ENCODE data around the gene KLHL42. TPM values are rescaled to one million over a fixed set of nuclear protein-coding genes. Genes with fewer than 3 reads are reported as not detected.
"Not testable (repeated sequence)": the region's sequence is repeated elsewhere in the genome, so short reads cannot be mapped to it uniquely, and the experiment has no call there.

The KLHL42 gene
- total and polyA plus RNA-seq, 8 donors, result 10.7 to 21.3 (median 15.1) TPM

GRCh38 chr12:27743601-27744000, 36.4 kb upstream of the KLHL42 start:
- no peak overlapping the region for H3K27ac ChIP-seq
- no peak overlapping the region for H3K4me3 ChIP-seq
- no peaks in the 10 kb centered on the region for H3K36me3 ChIP-seq
- H3K9me3 ChIP-seq, result no peaks in the 10 kb centered on the region
- no peak for DNase-seq
- intact Hi-C loops (cut with DNase I), result loop anchor here in 1 of 3 donors (10.0 kb wide), 1 partner anchor 81 kb away; no protein-coding TSS in a partner anchor
- WGBS, 2 donors, result 96 to 97% methylated on average over 5 of the region's 5 CpGs
- ATAC-seq, result no peak
- H3K27me3 ChIP-seq, result no peaks in the 10 kb centered on the region
- no peak for FAIRE-seq
- peaks cover 0 to 12% (median 0%) of the 10 kb centered on the region in 3 donors for H3K4me1 ChIP-seq
- TF ChIP-seq CTCF (IDR thresholded peaks at IDR 0.05), result no peak

- not testable (repeated sequence) for H3K9me3 ChIP-seq, H3K27me3 ChIP-seq, H3K36me3 ChIP-seq, FAIRE-seq, H3K27ac ChIP-seq, H3K4me3 ChIP-seq, DNase-seq, ATAC-seq
- intact Hi-C loops (cut with DNase I), result loop anchor here in 1 of 3 donors (10.0 kb wide), 1 partner anchor 79 kb away; no protein-coding TSS in a partner anchor
- H3K4me1 ChIP-seq, result peaks cover 0 to 12% (median 4%) of the 10 kb centered on the region in 3 donors
- WGBS, 2 donors, result 85 to 100% methylated on average over 1 of the region's 1 CpG
Observed at GRCh38 chr12:27745734-27746133, 34.3 kb upstream of the KLHL42 start.

GRCh38 chr12:27747111-27747820, 32.8 kb upstream of the KLHL42 start:
- Histone ChIP-seq H3K27me3 (no peaks in the 10 kb centered on the region), H3K27ac (peak overlapping the region in 3 of 4 donors; percentile 2 to 72 (median 71)), H3K36me3 (no peaks in the 10 kb centered on the region), H3K9me3 (no peaks in the 10 kb centered on the region), H3K4me1 (peaks cover 4 to 16% (median 4%) of the 10 kb centered on the region in 3 donors), H3K4me3 (no peak overlapping the region)
- FAIRE-seq (peak; percentile 75), ATAC-seq (peak in 3 of 4 donors; percentile 72 to 84 (median 74)), DNase-seq (no peak)
- 74 to 80% methylated on average over 3 of the region's 3 CpGs for WGBS, 2 donors
- intact Hi-C loops (cut with DNase I), result loop anchor here in 1 of 3 donors (10.0 kb wide), 1 partner anchor 78 kb away; no protein-coding TSS in a partner anchor
- no peak for TF ChIP-seq CTCF (IDR thresholded peaks at IDR 0.05)

GRCh38 chr12:27751386-27752047, 28.5 kb upstream of the KLHL42 start:
- Histone ChIP-seq H3K4me1 (peaks cover 4 to 19% (median 7%) of the 10 kb centered on the region in 3 donors), H3K27me3 (no peaks in the 10 kb centered on the region), H3K9me3 (no peaks in the 10 kb centered on the region), H3K4me3 (no peak overlapping the region), H3K27ac (peak overlapping the region; percentile 37 to 85 (median 61)), H3K36me3 (no peaks in the 10 kb centered on the region)
- intact Hi-C loops (cut with DNase I), result no loop called here
- 33 to 41% methylated on average over 15 of the region's 15 CpGs for WGBS, 2 donors
- ATAC-seq, result peak; percentile 85 to 91 (median 88)
- TF ChIP-seq CTCF (IDR thresholded peaks at IDR 0.05), result no peak
- peak; percentile 70 to 87 (median 84) for DNase-seq
- FAIRE-seq, result no peak

GRCh38 chr12:27754795-27755194, 25.2 kb upstream of the KLHL42 start:
- H3K36me3 ChIP-seq, result no peaks in the 10 kb centered on the region
- H3K27me3 ChIP-seq, result no peaks in the 10 kb centered on the region
- intact Hi-C loops (cut with DNase I), result no loop called here
- no peak overlapping the region for H3K4me3 ChIP-seq
- TF ChIP-seq CTCF (IDR thresholded peaks at IDR 0.05), result no peak
- 27 to 49% methylated on average over 3 of the region's 3 CpGs for WGBS, 2 donors
- peak in 3 of 4 donors; percentile 70 to 74 (median 71) for ATAC-seq
- peaks cover 0 to 7% (median 6%) of the 10 kb centered on the region in 3 donors for H3K4me1 ChIP-seq
- H3K9me3 ChIP-seq, result no peaks in the 10 kb centered on the region
- no peak for FAIRE-seq
- no peak overlapping the region for H3K27ac ChIP-seq
- peak in 1 of 6 donors; percentile 23 for DNase-seq
